Neural cell (in vitro differentiated cells): ENCODE data around the gene PIGA. TPM values are rescaled to one million over a fixed set of nuclear protein-coding genes. Genes with fewer than 3 reads are reported as not detected.

Experiments
- H2AFZ ChIP-seq: fragments of 200-600, 300-800 bp; sonication (generic), shearing (Covaris generic); 2 replicates; pipeline ENCODE4 v1.6.0; 2014; ENCODE audit warnings: low read depth, mild to moderate bottlenecking, antibody characterized with exemption, low read length, moderate library complexity
- H3F3A ChIP-seq: fragments of 200-600 bp; shearing (Covaris generic); 2 replicates; pipeline ENCODE4 v1.6.1; 2016; ENCODE audit warnings: mild to moderate bottlenecking, moderate library complexity, mixed read lengths, antibody characterized with exemption, low read length; ENCODE audit not compliant: insufficient read depth, poor library complexity, severe bottlenecking
- H3K27ac ChIP-seq: fragments of 200-600, 300-800 bp; sonication (generic), shearing (Covaris generic); 2 replicates; pipeline ENCODE4 v1.5.1; 2014; ENCODE audit warnings: mild to moderate bottlenecking, low read length, moderate library complexity
- H3K27me3 ChIP-seq: fragments of 300-800, 200-600 bp; sonication (generic), shearing (Covaris generic); 2 replicates; pipeline ENCODE4 v1.6.0; 2014; ENCODE audit warnings: mild to moderate bottlenecking, low read depth, low read length, moderate library complexity; ENCODE audit not compliant: insufficient read depth
- H3K36me3 ChIP-seq: fragments of 300-800, 200-600 bp; sonication (generic), shearing (Covaris generic); 2 replicates; pipeline ENCODE4 v1.5.1; 2014; ENCODE audit warnings: mild to moderate bottlenecking, antibody characterized with exemption, low read length, moderate library complexity; ENCODE audit not compliant: insufficient read depth
- H3K4me2 ChIP-seq: fragments of 300-800, 200-600 bp; sonication (generic), shearing (Covaris generic); 2 replicates; pipeline ENCODE4 v1.6.0; 2014; ENCODE audit warnings: mild to moderate bottlenecking, low read length
- H3K4me3 ChIP-seq: fragments of 300-800, 200-600 bp; sonication (generic), shearing (Covaris generic); 2 replicates; pipeline ENCODE4 v1.5.1; 2014; ENCODE audit warnings: mild to moderate bottlenecking, low read length, moderate library complexity
- H3K79me2 ChIP-seq: fragments of 200-600 bp; shearing (Covaris generic); replicated peaks from 2 replicates; pipeline ENCODE4 v1.6.0; 2014; ENCODE audit warnings: mild to moderate bottlenecking, low read length, moderate library complexity; ENCODE audit not compliant: insufficient read depth
- H3K9ac ChIP-seq: fragments of 300-800, 200-600 bp; sonication (generic), shearing (Covaris generic); 2 replicates; pipeline ENCODE4 v1.6.1; 2016; ENCODE audit warnings: mild to moderate bottlenecking, low read length, mixed read lengths
- H3K9me2 ChIP-seq: fragments of 200-600 bp; shearing (Covaris generic); 2 replicates; pipeline ENCODE4 v1.6.1; 2016; ENCODE audit warnings: mild to moderate bottlenecking, low read length, mixed read lengths; ENCODE audit not compliant: insufficient read depth
- H3K9me3 ChIP-seq: fragments of 200-600, 300-800 bp; sonication (generic), shearing (Covaris generic); 2 replicates; pipeline ENCODE4 v1.6.1; 2016; ENCODE audit warnings: mild to moderate bottlenecking, mixed run types, low read length, moderate library complexity, mixed read lengths
- H4K20me1 ChIP-seq: fragments of 200-600 bp; shearing (Covaris generic); 2 replicates; pipeline ENCODE4 v1.6.1; 2016; ENCODE audit warnings: mild to moderate bottlenecking, mixed run types; ENCODE audit not compliant: insufficient read depth
- CTCF ChIP-seq: fragments of 450-650 bp; IDR thresholded peaks from 2 replicates; pipeline ENCODE4 v1.5.1; 2014; ENCODE audit warnings: antibody characterized with exemption, mild to moderate bottlenecking, moderate library complexity; ENCODE audit not compliant: poor library complexity, severe bottlenecking
- EP300 ChIP-seq: fragments of 450-650 bp; conservative IDR thresholded peaks from 2 replicates; pipeline ENCODE4 v1.6.1; 2014; ENCODE audit warnings: antibody characterized with exemption, mild to moderate bottlenecking, moderate library complexity; ENCODE audit not compliant: poor library complexity, severe bottlenecking
- EZH2 ChIP-seq: fragments of 200-600, 300-800 bp; shearing (Covaris generic), sonication (generic); IDR thresholded peaks from 2 replicates; pipeline ENCODE4 v1.6.1; 2014; ENCODE audit warnings: antibody characterized with exemption, low read length, borderline replicate concordance, mild to moderate bottlenecking; ENCODE audit not compliant: insufficient read depth, poor library complexity, severe bottlenecking
- MXI1 ChIP-seq: fragments of 450-650 bp; conservative IDR thresholded peaks from 2 replicates; pipeline ENCODE4 v1.6.1; 2014; ENCODE audit warnings: antibody characterized with exemption, mild to moderate bottlenecking; ENCODE audit not compliant: poor library complexity, severe bottlenecking
- POLR2AphosphoS5 ChIP-seq: IDR thresholded peaks from 2 replicates; pipeline ENCODE4 v1.6.1; 2012
- RAD21 ChIP-seq: fragments of 450-650 bp; conservative IDR thresholded peaks from 2 replicates; pipeline ENCODE4 v1.6.1; 2014; ENCODE audit warnings: antibody characterized with exemption, mild to moderate bottlenecking, moderate library complexity
- REST ChIP-seq: IDR thresholded peaks from 2 replicates; pipeline ENCODE4 v1.6.1; 2012; ENCODE audit warnings: borderline replicate concordance
- SMC3 ChIP-seq: fragments of 450-650 bp; conservative IDR thresholded peaks from 2 replicates; pipeline ENCODE4 v1.6.1; 2014; ENCODE audit warnings: antibody characterized with exemption, mild to moderate bottlenecking, moderate library complexity; ENCODE audit not compliant: poor library complexity
- TAF1 ChIP-seq: IDR thresholded peaks from 2 replicates; pipeline ENCODE4 v1.6.1; 2012; ENCODE audit warnings: low read depth
- polyA plus RNA-seq: library from polyadenylated mRNA; depleted of rRNA; stranded (reverse); fragments of >200 nt; gene quantifications from 2 replicates; pipeline ENCODE4 v1.2.3, GENCODE V29; 2014

PIGA gene
- polyA plus RNA-seq, 1 donor from 2014 or later: 17.5 TPM

DNA sequence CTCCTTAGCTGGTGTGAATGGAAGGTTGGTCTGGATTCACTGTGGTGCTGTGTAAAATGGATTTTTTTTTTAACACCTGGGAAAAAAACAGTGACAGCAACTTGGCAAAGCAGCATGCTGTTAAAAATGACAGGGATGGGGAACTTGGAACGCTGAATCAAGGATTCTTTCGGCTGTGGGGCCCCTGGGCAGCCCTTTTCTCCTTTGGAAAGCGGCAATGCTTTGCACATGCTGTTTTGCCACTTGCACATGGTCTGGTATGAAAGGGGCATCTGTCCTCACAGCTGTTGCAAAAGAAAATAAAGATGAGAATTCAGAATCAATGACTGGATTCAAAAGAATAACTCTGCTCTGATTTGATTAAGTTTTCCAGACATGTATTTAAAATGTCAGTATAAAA, 10.7 kb upstream of the PIGA start:
- Histone ChIP-seq H3K4me2 (no peak overlapping the region), H3K36me3 (no peaks in the 10 kb centered on the region), H3K27me3 (no peaks in the 10 kb centered on the region), H3K27ac (no peak overlapping the region), H4K20me1 (no peaks in the 10 kb centered on the region), H3K79me2 (no peaks in the 10 kb centered on the region), H2AFZ (no peak overlapping the region), H3K9me3 (no peaks in the 10 kb centered on the region), H3K4me3 (no peak overlapping the region), H3K9me2 (no peaks in the 10 kb centered on the region), H3F3A (no peaks in the 10 kb centered on the region), H3K9ac (no peak overlapping the region)
- TF ChIP-seq CTCF: no peak
- no peak for TF ChIP-seq POLR2AphosphoS5
- no peak for TF ChIP-seq RAD21
- no peak for TF ChIP-seq REST
- no peak for TF ChIP-seq TAF1
- no peak for TF ChIP-seq SMC3
- no peak for TF ChIP-seq EZH2
- TF ChIP-seq EP300: no peak
- no peak for TF ChIP-seq MXI1

GRCh38 chrX:15344106-15344505, 8.8 kb upstream of the PIGA start:
- Histone ChIP-seq H3K36me3 (no peaks in the 10 kb centered on the region), H4K20me1 (no peaks in the 10 kb centered on the region), H3K9me2 (no peaks in the 10 kb centered on the region), H3K9me3 (no peaks in the 10 kb centered on the region), H3K4me2 (no peak overlapping the region), H3K4me3 (no peak overlapping the region), H2AFZ (no peak overlapping the region), H3K9ac (no peak overlapping the region), H3F3A (no peaks in the 10 kb centered on the region), H3K79me2 (no peaks in the 10 kb centered on the region), H3K27ac (no peak overlapping the region), H3K27me3 (no peaks in the 10 kb centered on the region)
- TF ChIP-seq CTCF (no peak), POLR2AphosphoS5 (no peak), EZH2 (no peak), MXI1 (no peak), TAF1 (no peak), RAD21 (no peak), EP300 (no peak), SMC3 (no peak), REST (no peak)
